Astrocyte of the cerebellum (primary cell): Measurements from ENCODE around the gene WDR93.
"Not testable (repeated sequence)": the region's sequence is repeated elsewhere in the genome, so short reads cannot be mapped to it uniquely, and the experiment has no call there.

Experiments used
- DNase-seq: peaks from one replicate; pipeline ENCODE4 v3.0.0-alpha.2; 2011; ENCODE audit warnings: low read depth
- H3K4me3 ChIP-seq: 2 replicates; pipeline ENCODE4 v1.5.1; 2011; ENCODE audit warnings: mild to moderate bottlenecking, low read depth, low read length, moderate library complexity
- in situ Hi-C: cut with HindIII; loops from 2 replicates; pipeline ENCODE4 v1.10.0; 2017; ENCODE audit warnings: low sequenced_read_pairs
- TF ChIP-seq, protein P1 (sequence below): IDR thresholded peaks from 2 replicates; pipeline ENCODE4 v1.5.1; 2012; ENCODE audit warnings: low read length, low read depth, moderate library complexity, mild to moderate bottlenecking; ENCODE audit errors: missing control alignments

The WDR93 gene

DNA sequence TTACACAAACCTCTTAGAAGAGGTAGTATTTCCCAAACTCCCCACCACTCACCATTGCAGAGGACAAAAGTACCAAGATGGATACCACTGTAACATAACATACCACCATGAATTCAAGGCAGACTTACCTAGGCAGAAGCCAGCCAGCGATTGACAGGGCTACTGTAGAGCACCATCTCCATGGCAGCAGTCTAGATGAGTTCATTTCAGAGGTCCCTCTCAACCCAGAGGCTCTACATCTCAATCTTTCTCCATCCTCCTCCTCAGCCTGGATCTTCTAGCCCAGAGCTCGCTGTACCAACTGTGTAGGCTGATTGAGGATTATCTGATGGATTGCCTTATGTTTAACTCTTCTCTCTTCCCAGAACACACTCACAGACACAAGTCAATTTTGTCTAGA is 9.5 kb upstream of the WDR93 start:
- DNase-seq = no peak
- no peak overlapping the region for H3K4me3 ChIP-seq
- TF ChIP-seq, protein P1, sequence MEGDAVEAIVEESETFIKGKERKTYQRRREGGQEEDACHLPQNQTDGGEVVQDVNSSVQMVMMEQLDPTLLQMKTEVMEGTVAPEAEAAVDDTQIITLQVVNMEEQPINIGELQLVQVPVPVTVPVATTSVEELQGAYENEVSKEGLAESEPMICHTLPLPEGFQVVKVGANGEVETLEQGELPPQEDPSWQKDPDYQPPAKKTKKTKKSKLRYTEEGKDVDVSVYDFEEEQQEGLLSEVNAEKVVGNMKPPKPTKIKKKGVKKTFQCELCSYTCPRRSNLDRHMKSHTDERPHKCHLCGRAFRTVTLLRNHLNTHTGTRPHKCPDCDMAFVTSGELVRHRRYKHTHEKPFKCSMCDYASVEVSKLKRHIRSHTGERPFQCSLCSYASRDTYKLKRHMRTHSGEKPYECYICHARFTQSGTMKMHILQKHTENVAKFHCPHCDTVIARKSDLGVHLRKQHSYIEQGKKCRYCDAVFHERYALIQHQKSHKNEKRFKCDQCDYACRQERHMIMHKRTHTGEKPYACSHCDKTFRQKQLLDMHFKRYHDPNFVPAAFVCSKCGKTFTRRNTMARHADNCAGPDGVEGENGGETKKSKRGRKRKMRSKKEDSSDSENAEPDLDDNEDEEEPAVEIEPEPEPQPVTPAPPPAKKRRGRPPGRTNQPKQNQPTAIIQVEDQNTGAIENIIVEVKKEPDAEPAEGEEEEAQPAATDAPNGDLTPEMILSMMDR = no peak
- in situ Hi-C loops = no loop called here

DNA sequence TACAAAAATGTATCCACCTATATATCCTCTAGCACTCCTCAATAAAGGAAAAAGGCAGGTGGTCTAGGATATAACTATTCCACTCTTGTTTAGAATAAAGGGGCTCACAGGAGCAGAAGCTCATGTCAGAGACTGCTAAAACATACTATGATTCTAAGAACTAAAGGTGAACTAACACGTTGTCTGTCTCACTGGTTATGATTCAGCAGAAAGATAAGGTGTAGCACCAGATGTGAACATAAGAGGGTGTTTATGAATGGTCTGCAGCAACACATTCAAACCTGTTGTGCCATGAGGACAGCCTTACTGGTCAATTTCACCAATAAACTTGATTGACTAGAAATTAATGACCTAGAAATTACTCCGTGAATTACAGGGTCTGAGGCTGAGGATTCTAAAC is 4.6 kb upstream of the WDR93 start:
- in situ Hi-C loops = no loop called here
- DNase-seq = no peak
- no peak overlapping the region for H3K4me3 ChIP-seq
- TF ChIP-seq, protein P1 = no peak

DNA sequence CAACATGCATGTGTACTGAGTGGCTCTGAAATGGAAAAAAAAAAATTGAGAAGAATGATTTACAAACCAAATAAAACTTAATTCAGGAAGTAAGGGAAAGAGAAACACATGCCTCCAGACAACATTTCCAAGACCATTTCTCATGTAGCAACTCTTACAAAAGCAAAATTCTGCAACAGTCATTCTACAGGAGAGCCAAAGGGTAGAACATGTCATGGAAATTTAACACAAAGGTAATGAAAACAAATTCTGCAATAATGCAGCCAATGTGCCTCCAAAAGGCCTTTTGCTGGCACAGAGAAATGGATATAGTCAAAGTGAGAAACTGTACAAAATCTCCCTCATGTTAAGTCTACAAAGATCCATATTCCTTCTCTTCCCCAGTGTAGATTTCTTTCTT is 4.1 kb upstream of the WDR93 start:
- TF ChIP-seq, protein P1 = no peak
- in situ Hi-C loops = no loop called here
- no peak for DNase-seq
- no peak overlapping the region for H3K4me3 ChIP-seq

DNA sequence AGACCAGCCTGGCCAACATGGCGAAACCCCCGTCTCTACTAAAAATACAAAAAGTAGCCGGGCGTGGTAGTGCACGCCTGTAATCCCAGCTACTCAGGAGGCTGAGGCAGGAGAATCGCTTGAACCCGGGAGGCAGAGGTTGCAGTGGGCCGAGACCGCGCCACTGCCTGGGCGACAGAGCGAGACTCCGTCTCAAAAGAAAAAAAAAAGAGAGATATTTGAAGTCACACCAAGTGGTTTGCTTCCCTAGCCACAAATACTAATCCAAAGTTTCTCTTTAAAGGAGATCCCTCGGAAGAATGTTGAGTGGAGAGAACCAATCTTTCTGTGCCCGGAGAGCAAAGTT is 708 bp upstream of the WDR93 start:
- in situ Hi-C loops, DNase-seq: not testable (repeated sequence)
- peak overlapping the region; percentile 69 for H3K4me3 ChIP-seq

DNA sequence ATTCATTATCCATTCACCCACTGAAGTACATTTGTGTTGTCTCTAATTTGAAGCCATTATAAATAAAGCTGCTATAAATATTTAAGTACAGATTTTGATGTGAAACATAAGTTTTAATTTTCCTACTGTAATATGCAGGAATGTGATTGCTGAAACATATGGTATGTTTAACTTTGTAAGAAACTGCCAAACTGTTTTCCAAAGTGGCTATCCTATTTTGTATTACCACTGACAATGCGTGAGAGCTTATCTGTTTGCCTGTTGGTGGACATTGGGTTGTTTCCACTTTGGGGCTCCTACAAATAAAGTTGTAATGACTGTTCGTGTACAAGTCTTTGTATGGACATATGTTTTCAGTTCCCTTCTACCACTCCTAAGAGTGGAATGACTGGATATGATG is 2.5 kb downstream of the WDR93 start:
- in situ Hi-C loops = no loop called here
- TF ChIP-seq, protein P1 = no peak
- no peak for DNase-seq
- no peak overlapping the region for H3K4me3 ChIP-seq

DNA sequence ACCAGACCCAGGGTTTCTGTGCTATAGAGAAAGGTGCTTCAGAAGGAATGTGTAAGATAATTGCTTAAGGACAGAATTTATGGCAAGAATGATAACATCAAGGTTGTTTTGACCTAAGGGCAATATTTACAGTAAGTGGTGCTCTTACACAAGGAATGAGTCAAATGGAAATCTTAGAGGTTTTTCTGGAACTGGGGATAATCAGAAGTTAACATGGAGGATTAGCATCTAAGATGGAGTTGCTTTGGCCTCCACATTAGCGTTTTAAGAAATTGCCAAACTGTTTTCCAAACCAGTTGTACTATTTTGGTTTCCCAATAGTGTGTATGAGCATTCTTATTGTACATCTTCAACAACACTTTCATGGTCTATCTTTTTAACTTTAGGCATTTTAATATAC is 3.1 kb downstream of the WDR93 start:
- H3K4me3 ChIP-seq = no peak overlapping the region
- DNase-seq = no peak
- in situ Hi-C loops = no loop called here
- TF ChIP-seq, protein P1 = no peak

DNA sequence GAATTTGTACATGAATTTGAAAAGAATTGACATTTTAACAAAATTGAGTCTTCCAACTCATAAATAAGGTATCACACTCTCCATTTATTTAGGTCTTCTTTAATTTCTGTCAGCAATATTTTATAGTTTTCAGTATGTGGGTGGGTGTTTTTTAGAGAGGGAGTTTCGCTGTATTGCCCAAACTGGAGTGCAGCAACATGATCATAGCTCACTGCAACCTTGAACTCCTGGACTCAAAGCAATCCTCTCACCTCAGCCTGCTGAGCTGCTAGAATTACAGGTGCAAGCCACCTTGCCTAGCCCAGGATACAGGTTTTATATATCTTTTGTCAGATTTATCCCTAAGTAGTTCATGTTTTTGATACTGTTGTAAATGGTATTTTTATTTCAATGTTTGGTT is 4.6 kb downstream of the WDR93 start:
- in situ Hi-C loops = no loop called here

More for the DNA sequence above, 4.6 kb downstream of the WDR93 start:
- TF ChIP-seq, protein P1 = no peak
- no peak overlapping the region for H3K4me3 ChIP-seq
- DNase-seq = no peak
